Measurements from ENCODE around the gene KRTAP22-1. TPM values are rescaled to one million over a fixed set of nuclear protein-coding genes. Genes with fewer than 3 reads are reported as not detected.

Gene KRTAP22-1
- total RNA-seq, 4 donors from 2014 or later = not detected

- Histone ChIP-seq H3K4me1 (no peaks in the 10 kb centered on the region), H3K27me3 (no peaks in the 10 kb centered on the region), H3K27ac (no peak within 1 kb of the TSS), H3K36me3 (no peaks in the 10 kb centered on the region), H3K9me3 (no peaks in the 10 kb centered on the region), H3K4me3 (no peak within 1 kb of the TSS)
- no peak for DNase-seq
- TF ChIP-seq POLR2A (IDR thresholded peaks at IDR 0.05) = no peak
- no peak for TF ChIP-seq CTCF (IDR thresholded peaks at IDR 0.05)
Observed at GRCh38 chr21:30590297-30590696, 10.6 kb upstream of the KRTAP22-1 start, which contains the start of gene KRTAP22-2. TSS of gene KRTAP22-2 (minus strand) at chr21:30590397.

DNA sequence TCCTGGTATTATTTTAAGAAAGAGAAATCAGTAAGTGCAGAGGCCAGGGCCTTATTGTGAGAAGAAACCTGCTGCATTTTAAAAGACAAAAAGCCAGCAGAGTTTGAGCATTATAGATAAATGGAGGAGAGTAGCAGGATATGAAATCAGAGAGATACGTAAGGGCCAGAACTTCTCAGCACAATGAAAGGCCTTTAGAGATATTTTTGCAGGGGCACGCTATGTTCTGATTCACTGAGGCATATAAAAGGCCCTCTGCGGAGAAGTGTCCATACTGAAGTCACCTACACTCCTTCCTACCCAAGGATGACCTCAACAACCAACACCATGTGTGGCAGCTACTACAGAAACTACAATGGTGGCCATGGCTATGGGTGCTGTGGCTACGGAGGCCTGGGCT is 8.7 kb upstream of the KRTAP22-1 start, which contains the start of gene KRTAP6-3:
TSS of gene KRTAP6-3 (plus strand) at position 301 of the 400 bp plus-strand sequence. CDS start at position 307, 6 bp downstream.
- TF ChIP-seq CTCF (IDR thresholded peaks at IDR 0.05) = no peak
- TF ChIP-seq POLR2A (IDR thresholded peaks at IDR 0.05) = no peak
- no peak within 1 kb of the TSS for H3K4me3 ChIP-seq
- no peaks in the 10 kb centered on the region for H3K9me3 ChIP-seq
- H3K27ac ChIP-seq = no peak within 1 kb of the TSS
- no peaks in the 10 kb centered on the region for H3K4me1 ChIP-seq
- no peaks in the 10 kb centered on the region for H3K27me3 ChIP-seq
- H3K36me3 ChIP-seq = no peaks in the 10 kb centered on the region
- no peak for DNase-seq

DNA sequence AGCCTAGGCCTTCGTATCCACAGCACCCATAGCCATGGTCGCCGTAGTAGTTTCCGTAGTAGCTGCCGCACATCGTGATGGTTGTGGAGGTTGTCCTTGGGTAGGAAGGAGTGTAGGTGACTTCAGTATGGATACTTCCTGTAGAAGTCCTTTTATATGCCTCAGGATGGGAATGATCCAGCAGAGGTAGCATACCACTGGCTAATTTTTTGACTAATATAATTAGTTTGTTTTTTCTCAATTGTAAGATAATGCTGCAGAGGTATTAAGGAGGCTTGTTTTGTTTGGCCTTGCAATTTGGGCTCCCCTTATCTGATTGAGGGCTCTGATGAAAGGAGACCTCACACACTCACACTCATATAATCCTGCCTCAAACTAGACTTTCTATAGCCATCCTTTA is 2.1 kb upstream of the KRTAP22-1 start, which contains the start of gene KRTAP6-2:
TSS of gene KRTAP6-2 (minus strand) at position 101 of the 400 bp plus-strand sequence. CDS start at position 73, 28 bp downstream.
- Histone ChIP-seq H3K4me3 (no peak within 1 kb of the TSS), H3K27ac (no peak within 1 kb of the TSS), H3K36me3 (no peaks in the 10 kb centered on the region), H3K4me1 (no peaks in the 10 kb centered on the region), H3K9me3 (peaks cover 0 to 3% (median 0%) of the 10 kb centered on the region in 4 donors), H3K27me3 (no peaks in the 10 kb centered on the region)
- no peak for TF ChIP-seq CTCF (IDR thresholded peaks at IDR 0.05)
- no peak for DNase-seq

- Histone ChIP-seq H3K4me1 (no peaks in the 10 kb centered on the region), H3K27ac (no peak overlapping the region), H3K4me3 (no peak overlapping the region), H3K36me3 (no peaks in the 10 kb centered on the region), H3K27me3 (no peaks in the 10 kb centered on the region), H3K9me3 (no peaks in the 10 kb centered on the region)
- no peak for TF ChIP-seq POLR2A (IDR thresholded peaks at IDR 0.05)
- TF ChIP-seq CTCF (IDR thresholded peaks at IDR 0.05) = no peak
- no peak for DNase-seq
Observed at GRCh38 chr21:30605968-30606367, 5.1 kb downstream of the KRTAP22-1 start.

GRCh38 chr21:30612132-30612531 is 11.2 kb downstream of the KRTAP22-1 start:
- Histone ChIP-seq H3K4me3 (no peak overlapping the region), H3K27me3 (no peaks in the 10 kb centered on the region), H3K4me1 (no peaks in the 10 kb centered on the region), H3K36me3 (no peaks in the 10 kb centered on the region), H3K9me3 (no peaks in the 10 kb centered on the region), H3K27ac (no peak overlapping the region)
- DNase-seq = no peak
- TF ChIP-seq POLR2A (IDR thresholded peaks at IDR 0.05) = no peak
- no peak for TF ChIP-seq CTCF (IDR thresholded peaks at IDR 0.05)

- TF ChIP-seq POLR2A (IDR thresholded peaks at IDR 0.05) (no peak), CTCF (IDR thresholded peaks at IDR 0.05) (no peak)
- Histone ChIP-seq H3K4me1 (no peaks in the 10 kb centered on the region), H3K9me3 (no peaks in the 10 kb centered on the region), H3K27ac (no peak within 1 kb of the TSS), H3K27me3 (no peaks in the 10 kb centered on the region), H3K4me3 (no peak within 1 kb of the TSS), H3K36me3 (no peaks in the 10 kb centered on the region)
- DNase-seq = no peak
Observed at GRCh38 chr21:30613836-30614235, 12.9 kb downstream of the KRTAP22-1 start, which contains the start of gene KRTAP6-1. TSS of gene KRTAP6-1 (minus strand) at chr21:30613930. CDS start at chr21:30613904, 26 bp downstream.
